Stimulated activated CD4-positive, alpha-beta T cell treated with anti-CD3 and anti-CD28 coated beads, TNF-alpha, amount 100 ng/mL, for 24 hours (primary cell): ENCODE data around the gene EPHA10.
"Not testable (repeated sequence)": the region's sequence is repeated elsewhere in the genome, so short reads cannot be mapped to it uniquely, and the experiment has no call there.

Experiments
- DNase-seq, 3 experiments: peaks; one replicate each; pipeline ENCODE4 v3.0.0-alpha.2; 2020; ENCODE audit warnings: low read depth in 3 of 3

EPHA10 gene

GRCh38 chr1:37771440-37771839, 6.5 kb upstream of the EPHA10 start:
- DNase-seq = not testable (repeated sequence)

GRCh38 chr1:37767488-37767887, 2.6 kb upstream of the EPHA10 start:
- no peak for DNase-seq

GRCh38 chr1:37765916-37766664, 1.2 kb upstream of the EPHA10 start:
- DNase-seq = peak in 1 of 3 experiments; percentile 27

- DNase-seq = peak in 2 of 3 experiments; percentile 23 to 37
These were observed 500 bp downstream of the EPHA10 start for GRCh38 chr1:37764414-37764825.

GRCh38 chr1:37763791-37764413, 1.0 kb downstream of the EPHA10 start:
- no peak for DNase-seq

GRCh38 chr1:37762516-37762915, 2.4 kb downstream of the EPHA10 start:
- DNase-seq = no peak

GRCh38 chr1:37761416-37762095, 3.4 kb downstream of the EPHA10 start:
- DNase-seq = no peak

GRCh38 chr1:37759451-37759850, 5.5 kb downstream of the EPHA10 start:
- no peak for DNase-seq

GRCh38 chr1:37755951-37756560, 8.9 kb downstream of the EPHA10 start:
- no peak for DNase-seq

GRCh38 chr1:37755290-37755689, 9.6 kb downstream of the EPHA10 start:
- DNase-seq = peak in 1 of 3 experiments; percentile 52

GRCh38 chr1:37753473-37754321, 11.2 kb downstream of the EPHA10 start:
- DNase-seq = no peak

- DNase-seq = peak in 1 of 3 experiments; percentile 46
These were observed 12.1 kb downstream of the EPHA10 start for GRCh38 chr1:37752583-37753471.

- no peak for DNase-seq
These were observed 12.7 kb downstream of the EPHA10 start for GRCh38 chr1:37752213-37752582.

- no peak for DNase-seq
These were observed 16.4 kb downstream of the EPHA10 start for GRCh38 chr1:37748565-37748964.

GRCh38 chr1:37746806-37747205, 18.1 kb downstream of the EPHA10 start:
- DNase-seq = no peak

- no peak for DNase-seq
These were observed 23.3 kb downstream of the EPHA10 start for GRCh38 chr1:37741662-37742061.

GRCh38 chr1:37741130-37741529, 23.8 kb downstream of the EPHA10 start:
- DNase-seq = no peak

GRCh38 chr1:37739222-37739621, 25.7 kb downstream of the EPHA10 start:
- DNase-seq = no peak

GRCh38 chr1:37738619-37739018, 26.3 kb downstream of the EPHA10 start:
- DNase-seq = not testable (repeated sequence)

GRCh38 chr1:37737975-37738374, 26.9 kb downstream of the EPHA10 start:
- DNase-seq = not testable (repeated sequence)
